SH-SY5Y (cell line): ENCODE data around the gene MDFIC.

Experiments used
- GATA2 ChIP-seq: IDR thresholded peaks from 2 replicates; pipeline ENCODE4 v1.6.1; 2011; ENCODE audit warnings: mild to moderate bottlenecking, low read depth, low read length
- GATA3 ChIP-seq: IDR thresholded peaks from 2 replicates; pipeline ENCODE4 v1.6.1; 2011; ENCODE audit warnings: low read depth, mild to moderate bottlenecking, low read length, moderate library complexity

Gene MDFIC

DNA sequence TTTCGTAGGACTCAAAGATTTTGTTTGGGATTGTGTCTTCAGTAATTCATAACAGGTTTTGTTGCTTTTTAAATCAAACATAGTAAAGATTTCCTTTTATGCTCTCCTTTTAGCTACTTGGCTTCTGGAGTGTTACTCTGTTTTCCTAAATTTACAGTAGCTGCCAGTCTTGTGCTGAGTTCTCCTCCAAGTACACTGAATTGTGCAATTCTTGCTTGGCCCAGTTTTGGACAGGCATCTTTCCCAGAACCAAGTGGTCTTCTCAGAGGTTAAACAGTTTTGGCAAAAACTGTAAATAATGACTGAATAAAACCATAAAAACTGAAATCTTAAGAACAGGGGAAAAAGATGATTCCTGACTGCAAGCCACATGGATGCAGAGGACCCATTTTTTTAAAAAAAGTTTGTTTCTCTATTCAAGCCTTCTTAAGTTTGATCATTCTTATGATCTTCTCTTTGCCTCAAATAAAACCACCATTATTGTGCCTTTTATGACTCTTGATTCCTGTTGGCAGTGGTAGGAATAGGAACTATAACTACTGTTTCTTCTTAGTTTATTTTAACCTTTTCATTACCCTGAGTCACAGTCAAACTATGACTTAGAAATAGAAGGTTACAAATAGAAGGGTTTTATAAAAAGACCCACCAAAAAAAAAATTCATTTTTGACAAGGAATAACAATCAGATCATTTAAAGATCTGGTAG, 88.0 kb downstream of the MDFIC start:
- TF ChIP-seq GATA2 (no peak), GATA3 (no peak)

DNA sequence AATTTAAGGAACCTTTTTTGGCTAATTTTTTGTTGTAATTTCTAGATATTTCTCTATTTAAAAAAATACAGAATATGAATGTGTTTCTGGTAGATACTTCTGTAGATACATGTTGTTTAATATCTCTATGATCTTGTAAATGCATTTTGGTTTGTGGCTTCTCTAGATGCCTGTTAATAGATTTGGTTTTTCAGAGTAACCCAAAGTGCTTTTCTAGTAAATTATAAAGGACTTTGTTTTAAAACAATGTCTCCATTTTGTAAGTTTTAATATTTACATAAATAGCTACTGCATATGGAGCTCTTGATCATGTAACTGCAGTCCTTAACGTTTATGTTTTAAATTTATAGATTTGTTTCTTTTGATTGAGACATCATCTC, 88.5 kb downstream of the MDFIC start:
- TF ChIP-seq GATA2 (no peak), GATA3 (no peak)

GRCh38 chr7:115013886-115014285, 92.0 kb downstream of the MDFIC start:
- TF ChIP-seq GATA3: no peak
- no peak for TF ChIP-seq GATA2

DNA sequence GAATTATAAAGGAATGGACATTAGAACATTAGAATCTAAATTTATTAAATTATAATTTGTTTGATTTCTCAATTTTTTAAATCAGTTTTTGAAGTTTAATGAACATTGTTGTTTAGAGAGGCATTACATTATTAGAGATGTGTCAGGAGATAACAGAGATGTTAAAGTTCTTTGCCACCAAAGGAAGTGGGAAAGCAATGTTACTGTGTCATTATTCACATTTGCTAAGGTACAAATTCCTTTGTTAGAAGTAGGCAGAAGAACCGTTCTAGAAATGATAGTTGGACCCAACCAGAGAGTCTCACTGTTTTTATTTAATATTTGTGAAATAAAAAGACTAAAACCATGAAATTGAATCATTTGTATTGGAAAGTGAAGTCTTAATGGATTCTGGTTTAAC, 92.9 kb downstream of the MDFIC start:
- no peak for TF ChIP-seq GATA3
- no peak for TF ChIP-seq GATA2

GRCh38 chr7:115015619-115016018, 93.7 kb downstream of the MDFIC start:
- TF ChIP-seq GATA3: no peak
- TF ChIP-seq GATA2: peak; percentile 25; the same call in 1 of the 2 replicates

DNA sequence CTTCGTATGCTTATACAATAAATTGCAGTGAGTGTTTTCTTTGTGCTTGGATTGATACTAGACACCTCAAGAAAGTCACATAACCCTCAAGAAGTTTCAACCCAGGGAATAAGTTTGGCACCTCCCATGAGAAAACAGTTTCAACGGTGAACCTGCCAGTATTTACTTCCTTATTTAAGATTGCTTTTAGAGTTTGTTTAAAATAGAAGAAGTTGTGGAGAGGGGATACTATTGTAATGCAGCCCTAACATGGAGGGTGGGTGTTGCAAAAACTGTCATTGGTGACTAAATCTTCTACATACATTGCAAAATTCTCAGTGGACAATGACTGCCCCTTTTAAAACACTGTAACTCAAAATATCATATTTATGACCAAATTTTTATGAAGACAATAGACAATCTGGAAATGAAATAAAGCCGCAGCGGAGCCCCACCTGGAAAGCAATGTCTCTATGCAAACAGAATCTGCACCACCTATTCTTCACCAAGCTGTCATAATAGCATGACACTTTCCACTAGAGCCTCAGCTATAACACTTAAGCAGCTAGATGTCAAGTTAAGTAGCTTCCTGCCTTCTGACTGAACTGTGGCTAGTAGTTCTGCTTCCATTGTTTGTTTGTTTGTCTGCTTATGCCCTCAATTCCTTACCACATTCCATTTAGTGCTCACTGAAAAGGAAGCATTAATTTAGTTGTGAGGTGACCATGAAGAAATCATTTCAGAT, 98.2 kb downstream of the MDFIC start:
- no peak for TF ChIP-seq GATA3

- TF ChIP-seq GATA2: no peak
- no peak for TF ChIP-seq GATA3
Measured at GRCh38 chr7:115023219-115023618, 101.3 kb downstream of the MDFIC start.

DNA sequence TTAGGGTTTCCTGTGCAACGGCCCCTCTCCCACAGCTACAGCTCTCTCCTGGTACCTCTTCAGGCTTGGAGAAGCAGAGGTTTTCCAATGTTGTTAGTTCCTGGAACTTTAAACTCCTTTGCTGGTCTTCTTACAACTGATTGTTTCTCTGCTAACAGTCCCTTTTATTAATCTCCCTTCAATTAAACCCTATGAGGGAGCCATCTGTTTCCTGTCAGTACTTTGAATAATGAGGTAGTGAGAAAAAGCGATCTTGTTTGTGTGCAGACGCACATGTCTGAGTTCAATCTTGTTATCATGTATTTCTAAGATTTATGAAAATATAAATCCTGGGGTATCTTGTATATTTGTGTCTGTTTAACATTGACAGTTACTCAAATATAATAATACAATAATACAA, 102.4 kb downstream of the MDFIC start:
- no peak for TF ChIP-seq GATA2

DNA sequence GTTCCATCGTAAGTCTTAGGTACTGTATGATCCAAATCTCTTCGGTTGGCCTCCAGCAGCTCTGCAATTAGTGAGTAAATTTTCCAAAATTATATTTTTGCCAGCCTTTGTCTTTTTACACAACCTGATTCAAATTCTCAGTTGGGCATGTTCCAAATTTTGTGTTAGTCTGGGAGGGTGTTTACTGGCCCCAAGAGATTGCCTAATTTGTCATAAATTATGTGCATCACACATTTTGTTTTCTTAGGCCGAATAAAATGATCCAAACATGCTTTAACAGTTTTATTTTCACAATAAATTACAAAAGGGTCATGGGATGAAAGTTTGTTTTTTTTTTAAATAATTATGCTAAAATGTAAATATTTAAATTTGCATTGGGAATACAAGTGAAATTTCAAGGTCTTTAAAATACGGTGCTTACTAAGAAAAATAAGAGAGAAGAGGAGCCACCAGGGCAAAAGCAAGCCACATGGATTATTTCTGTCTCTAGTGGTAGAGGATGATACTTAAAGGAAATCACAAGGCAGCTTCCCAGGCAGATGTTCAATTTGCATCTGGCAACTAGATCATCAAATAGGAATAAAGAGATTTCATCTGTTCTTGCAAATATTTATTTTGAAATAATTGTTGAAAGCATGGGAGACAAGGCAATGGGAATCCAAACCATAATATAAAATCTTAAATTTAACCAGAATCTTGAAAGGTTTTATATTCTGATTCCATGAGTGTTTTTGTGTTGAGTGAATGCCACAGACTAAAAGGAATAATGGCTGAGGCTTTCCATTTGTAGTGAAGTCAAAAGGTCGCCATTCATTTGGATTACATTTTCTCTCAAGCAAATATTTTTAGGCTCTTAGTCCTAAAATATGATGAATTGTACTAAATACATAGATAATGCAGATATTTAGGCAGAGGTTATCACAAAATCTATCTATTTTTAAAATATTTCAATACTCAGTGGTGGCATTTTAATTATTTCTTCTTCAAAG, 111.1 kb downstream of the MDFIC start:
- TF ChIP-seq GATA2 (no peak), GATA3 (no peak)

GRCh38 chr7:115033917-115034459, 112.1 kb downstream of the MDFIC start:
- TF ChIP-seq GATA3: no peak
- no peak for TF ChIP-seq GATA2

GRCh38 chr7:115034515-115034914, 112.6 kb downstream of the MDFIC start:
- TF ChIP-seq GATA2 (no peak), GATA3 (no peak)

DNA sequence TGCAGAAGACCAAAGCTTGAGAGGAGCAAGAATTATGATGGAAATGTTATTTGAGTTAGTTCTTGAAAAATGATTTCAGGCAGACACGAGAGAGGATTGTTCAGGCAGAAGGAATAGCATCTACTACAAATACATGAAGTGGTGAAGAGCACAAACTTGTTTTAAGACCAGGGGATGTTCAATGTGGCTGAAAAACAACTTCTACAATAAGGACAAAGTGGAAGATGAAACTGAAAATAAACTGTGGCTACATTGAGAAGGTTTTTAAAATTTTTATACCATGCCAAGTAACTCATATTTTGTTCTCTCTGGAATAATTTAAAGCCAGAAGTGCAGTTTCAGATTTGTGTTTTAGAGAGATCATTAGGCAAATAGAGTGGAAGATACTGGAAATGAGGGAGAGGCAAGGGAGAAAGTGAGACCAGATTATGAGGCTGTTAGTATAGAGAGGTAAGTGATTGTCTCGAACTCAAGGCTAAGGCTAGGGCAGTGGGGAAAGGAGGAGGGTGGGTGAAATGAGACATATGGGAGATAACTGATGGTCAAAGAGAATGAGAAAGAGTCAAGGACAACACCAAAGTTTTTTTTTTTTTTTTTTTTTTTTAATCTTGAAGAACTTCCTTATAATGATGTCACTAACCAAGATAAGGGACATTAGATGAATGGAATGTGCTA, 115.4 kb downstream of the MDFIC start:
- no peak for TF ChIP-seq GATA3
- TF ChIP-seq GATA2: no peak

DNA sequence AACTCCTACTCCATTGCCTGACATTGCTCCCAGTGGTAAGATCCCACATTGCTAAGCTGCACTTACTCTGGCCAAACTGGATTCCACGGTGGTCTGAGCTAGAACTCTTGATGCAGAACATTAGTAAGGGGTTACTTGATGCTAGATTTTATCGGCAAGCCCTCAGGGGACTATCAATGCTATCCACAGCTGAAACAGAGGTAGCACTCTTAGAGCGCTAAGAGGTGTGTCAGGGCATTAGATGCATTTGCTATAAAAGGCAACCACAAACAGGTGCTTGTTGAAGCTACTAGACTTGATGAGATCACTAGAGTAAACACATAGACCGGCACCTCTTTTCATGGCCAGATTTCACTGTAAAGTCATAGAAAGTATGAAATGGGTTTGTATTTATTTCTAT, 116.3 kb downstream of the MDFIC start:
- TF ChIP-seq GATA2 (no peak), GATA3 (no peak)
